Measurements from ENCODE around the gene ARHGAP5. TPM values are rescaled to one million over a fixed set of nuclear protein-coding genes. Genes with fewer than 3 reads are reported as not detected.

The ARHGAP5 gene
- total RNA-seq, 4 donors from 2014 or later, result 189 to 365 (median 229) TPM

DNA sequence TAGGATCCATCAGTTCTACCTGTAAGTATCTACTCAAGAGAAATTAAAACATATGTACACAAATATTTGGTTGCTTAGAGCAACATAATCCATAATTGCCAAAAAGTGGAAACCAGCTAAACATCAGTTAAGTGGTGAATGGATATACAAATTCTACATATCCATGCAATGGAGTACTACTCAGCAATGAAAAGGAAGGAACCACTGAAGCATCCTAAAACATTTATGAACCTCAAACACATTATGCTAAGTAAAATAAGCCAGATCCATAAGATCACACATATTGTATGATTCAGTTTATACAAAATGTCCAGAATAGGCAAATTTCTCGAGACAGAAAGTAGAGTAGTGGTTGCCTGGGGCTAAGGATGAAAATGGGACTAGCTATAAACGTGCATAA is 8.4 kb upstream of the ARHGAP5 start:
- TF ChIP-seq POLR2A (IDR thresholded peaks at IDR 0.05), result no peak
- TF ChIP-seq, protein P1, sequence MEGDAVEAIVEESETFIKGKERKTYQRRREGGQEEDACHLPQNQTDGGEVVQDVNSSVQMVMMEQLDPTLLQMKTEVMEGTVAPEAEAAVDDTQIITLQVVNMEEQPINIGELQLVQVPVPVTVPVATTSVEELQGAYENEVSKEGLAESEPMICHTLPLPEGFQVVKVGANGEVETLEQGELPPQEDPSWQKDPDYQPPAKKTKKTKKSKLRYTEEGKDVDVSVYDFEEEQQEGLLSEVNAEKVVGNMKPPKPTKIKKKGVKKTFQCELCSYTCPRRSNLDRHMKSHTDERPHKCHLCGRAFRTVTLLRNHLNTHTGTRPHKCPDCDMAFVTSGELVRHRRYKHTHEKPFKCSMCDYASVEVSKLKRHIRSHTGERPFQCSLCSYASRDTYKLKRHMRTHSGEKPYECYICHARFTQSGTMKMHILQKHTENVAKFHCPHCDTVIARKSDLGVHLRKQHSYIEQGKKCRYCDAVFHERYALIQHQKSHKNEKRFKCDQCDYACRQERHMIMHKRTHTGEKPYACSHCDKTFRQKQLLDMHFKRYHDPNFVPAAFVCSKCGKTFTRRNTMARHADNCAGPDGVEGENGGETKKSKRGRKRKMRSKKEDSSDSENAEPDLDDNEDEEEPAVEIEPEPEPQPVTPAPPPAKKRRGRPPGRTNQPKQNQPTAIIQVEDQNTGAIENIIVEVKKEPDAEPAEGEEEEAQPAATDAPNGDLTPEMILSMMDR (IDR thresholded peaks at IDR 0.05), result no peak
- no peaks in the 10 kb centered on the region for H3K36me3 ChIP-seq
- no peak for DNase-seq
- no peaks in the 10 kb centered on the region for H3K4me1 ChIP-seq
- no peak overlapping the region for H3K4me3 ChIP-seq (replicated peaks in 1 of 3)
- no peaks in the 10 kb centered on the region for H3K9me3 ChIP-seq
- H3K27me3 ChIP-seq, result no peaks in the 10 kb centered on the region
- WGBS, 2 donors, result 88% methylated on average over 2 of the region's 2 CpGs
- intact Hi-C loops (cut with DNase I), result no loop called here
- H3K27ac ChIP-seq, result no peak overlapping the region

DNA sequence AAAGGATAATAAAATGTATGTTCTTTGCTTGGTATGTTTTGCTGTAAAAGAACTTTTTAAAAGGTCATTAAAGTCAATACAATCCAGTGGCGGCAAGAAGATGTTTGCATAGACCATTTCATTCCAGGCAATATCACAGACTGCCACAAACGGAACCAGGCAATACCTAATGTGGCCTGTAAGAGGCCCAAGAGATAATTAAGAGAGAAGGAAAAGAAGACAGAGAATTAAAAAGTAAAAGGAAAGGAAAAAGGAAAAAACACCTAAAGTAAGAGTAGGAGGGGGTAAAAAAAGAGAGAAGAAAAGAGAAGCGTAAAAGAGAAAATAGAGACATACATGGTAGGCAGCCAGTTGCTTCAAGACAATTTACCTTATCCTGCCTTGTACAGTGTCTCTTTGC is 6.8 kb upstream of the ARHGAP5 start:
- Histone ChIP-seq H3K4me3 (replicated peaks in 1 of 3) (no peak overlapping the region), H3K4me1 (peaks cover 0 to 5% of the 10 kb centered on the region in 2 donors), H3K27ac (no peak overlapping the region), H3K27me3 (no peaks in the 10 kb centered on the region), H3K36me3 (no peaks in the 10 kb centered on the region), H3K9me3 (no peaks in the 10 kb centered on the region)
- 91 to 93% methylated on average over 3 of the region's 3 CpGs for WGBS, 2 donors
- TF ChIP-seq, protein P1 (IDR thresholded peaks at IDR 0.05), result no peak
- no peak for TF ChIP-seq POLR2A (IDR thresholded peaks at IDR 0.05)
- no peak for DNase-seq
- intact Hi-C loops (cut with DNase I), result loop anchor here (10.0 kb wide), 1 partner anchor 405 kb away; no protein-coding TSS in a partner anchor

DNA sequence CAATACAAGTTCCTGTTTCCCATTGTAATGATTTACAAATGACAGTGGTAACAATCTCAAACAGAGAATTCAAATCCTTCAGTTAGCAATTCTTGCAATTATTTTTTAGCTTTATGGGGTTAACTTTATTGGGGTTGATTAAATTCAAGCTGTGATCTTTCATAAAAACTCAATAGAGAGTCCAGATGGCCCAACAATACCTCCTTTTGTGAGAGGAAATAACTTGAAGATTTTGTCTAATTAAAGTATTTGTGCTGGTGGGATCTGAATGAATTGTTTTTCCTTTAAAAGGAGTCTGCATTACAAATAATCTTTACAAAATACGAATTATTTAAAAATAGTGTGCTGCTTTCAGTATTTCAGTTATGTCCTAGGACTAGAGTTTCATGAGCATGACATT is 4.4 kb upstream of the ARHGAP5 start:
- intact Hi-C loops (cut with DNase I), result loop anchor here (10.0 kb wide), 1 partner anchor 402 kb away; no protein-coding TSS in a partner anchor

DNA sequence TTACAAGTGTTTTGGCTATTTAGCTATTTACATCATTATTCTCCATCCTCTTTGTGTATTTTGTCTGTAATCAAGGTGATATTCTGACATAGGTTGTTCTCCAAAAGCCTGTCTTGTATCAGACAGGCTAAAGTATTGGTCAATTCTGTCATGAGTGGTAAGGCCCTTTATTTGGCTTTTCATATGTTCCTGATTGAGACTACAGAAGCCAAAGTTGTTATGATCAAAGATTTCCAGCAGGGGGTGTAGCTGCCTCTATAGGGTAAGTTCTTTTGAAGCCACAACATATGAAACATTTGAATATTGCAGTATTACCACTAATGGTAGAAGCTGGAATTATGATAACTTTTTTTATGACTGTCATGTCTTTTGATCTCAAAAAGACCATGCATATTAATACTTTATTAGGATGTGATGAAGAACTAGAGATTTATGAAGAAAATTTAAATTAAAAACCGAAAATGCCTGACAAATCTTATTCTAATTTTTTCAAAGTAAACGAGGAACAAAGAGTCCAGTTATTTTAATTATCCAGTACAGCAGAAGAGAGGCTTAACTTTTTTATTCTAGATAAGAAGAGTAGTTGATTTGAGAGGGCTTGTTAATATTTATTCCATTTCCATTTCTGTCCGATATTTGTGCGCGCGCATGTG is 3.4 kb upstream of the ARHGAP5 start:
- Histone ChIP-seq H3K4me3 (replicated peaks in 1 of 3) (no peak overlapping the region), H3K4me1 (peaks cover 0 to 10% of the 10 kb centered on the region in 2 donors), H3K27ac (no peak overlapping the region), H3K9me3 (no peaks in the 10 kb centered on the region), H3K27me3 (no peaks in the 10 kb centered on the region), H3K36me3 (no peaks in the 10 kb centered on the region)
- no peak for TF ChIP-seq POLR2A (IDR thresholded peaks at IDR 0.05)
- TF ChIP-seq, protein P1 (IDR thresholded peaks at IDR 0.05), result peak; percentile 39 to 89 (median 74)
- DNase-seq, result peak; percentile 41 to 47
- WGBS, 2 donors, result 95 to 97% methylated on average over 6 of the region's 6 CpGs
- intact Hi-C loops (cut with DNase I), result loop anchor here (2.0 to 10.0 kb wide), 2 partner anchors 179 to 401 kb away; no protein-coding TSS in a partner anchor

More for the DNA sequence above, 4.4 kb upstream of the ARHGAP5 start:
- 91 to 94% methylated on average over 1 of the region's 1 CpG for WGBS, 2 donors
- TF ChIP-seq, protein P1 (IDR thresholded peaks at IDR 0.05), result no peak
- TF ChIP-seq POLR2A (IDR thresholded peaks at IDR 0.05), result no peak
- Histone ChIP-seq H3K9me3 (no peaks in the 10 kb centered on the region), H3K27me3 (no peaks in the 10 kb centered on the region), H3K36me3 (no peaks in the 10 kb centered on the region), H3K27ac (no peak overlapping the region), H3K4me3 (replicated peaks in 1 of 3) (no peak overlapping the region), H3K4me1 (peaks cover 0 to 10% of the 10 kb centered on the region in 2 donors)
- no peak for DNase-seq

DNA sequence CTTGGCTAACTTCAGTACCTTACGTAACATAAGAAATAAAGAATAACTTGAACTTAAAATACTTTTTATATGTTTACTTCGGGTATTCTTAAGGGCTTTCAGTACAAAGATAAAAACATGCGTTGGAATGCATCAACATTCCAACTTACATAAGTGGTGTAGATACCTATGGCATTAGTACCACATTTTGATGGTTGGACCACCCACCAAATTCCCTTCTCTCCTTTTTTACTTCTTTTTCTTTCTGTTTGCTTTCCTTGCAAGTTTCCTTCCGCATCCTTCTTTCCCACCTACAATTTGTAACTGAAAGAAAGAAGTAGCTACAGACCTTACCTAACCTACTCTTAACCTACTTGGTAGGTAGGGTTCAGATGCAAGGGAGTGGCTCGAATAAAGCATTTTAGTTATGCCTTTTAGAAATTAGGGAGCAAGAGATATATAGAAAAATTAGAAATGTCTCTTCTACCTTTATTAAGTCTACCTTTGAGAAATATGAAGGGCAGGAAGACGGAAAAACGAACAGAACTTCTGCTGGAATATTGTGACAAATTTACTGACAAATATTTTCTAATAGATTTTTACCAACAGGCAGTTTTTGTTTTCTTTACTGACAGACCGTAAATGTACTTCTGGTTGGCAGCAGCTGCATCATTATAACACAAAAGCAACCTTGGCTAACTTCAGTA is 2.1 kb upstream of the ARHGAP5 start:
- 69 to 70% methylated on average over 8 of the region's 8 CpGs for WGBS, 2 donors
- Histone ChIP-seq H3K4me3 (replicated peaks in 1 of 3) (peak overlapping the region in 1 of 3 donors; percentile 58), H3K36me3 (no peaks in the 10 kb centered on the region), H3K27me3 (no peaks in the 10 kb centered on the region), H3K9me3 (no peaks in the 10 kb centered on the region), H3K27ac (peak overlapping the region; percentile 95 to 100 (median 99)), H3K4me1 (peaks cover 0 to 10% of the 10 kb centered on the region in 2 donors)
- TF ChIP-seq, protein P1 (IDR thresholded peaks at IDR 0.05), result no peak
- TF ChIP-seq POLR2A (IDR thresholded peaks at IDR 0.05), result no peak
- DNase-seq, result no peak
- intact Hi-C loops (cut with DNase I), result loop anchor here (2.0 to 10.0 kb wide), 3 partner anchors 127 to 400 kb away; partner anchors contain the start of genes RNU6-7 and RNU6-8
